ENCODE results near the gene FBN1.

- TF ChIP-seq CTCF (IDR thresholded peaks at IDR 0.05), result no peak
- TF ChIP-seq POLR2A (IDR thresholded peaks at IDR 0.05), result no peak
Observed at GRCh38 chr15:48607846-48608245, 37.7 kb downstream of the FBN1 start.

Data from esophagus squamous epithelium (tissue), 4 donors.